Astrocyte (in vitro differentiated cells and primary cell): Measurements from ENCODE around the gene FHIT. TPM values are rescaled to one million over a fixed set of nuclear protein-coding genes. Genes with fewer than 3 reads are reported as not detected.

Experiments used
- DNase-seq: peaks from one replicate; pipeline ENCODE4 v3.0.0-alpha.2; 2010; ENCODE audit warnings: low read depth
- FAIRE-seq: peaks from 2 replicates; lab custom pipeline; 2011; peaks lifted over from hg19 to GRCh38; lab: Jason Lieb, UNC
- H2AFZ ChIP-seq: 2 replicates; pipeline ENCODE4 v1.6.0; 2012; ENCODE audit warnings: low read depth, low read length, inconsistent platforms
- H3K27ac ChIP-seq: 2 replicates; pipeline ENCODE4 v1.5.1; 2011; ENCODE audit warnings: low read depth, low read length, inconsistent platforms
- H3K27me3 ChIP-seq: 2 replicates; pipeline ENCODE4 v1.6.0; 2011; ENCODE audit warnings: low read length, inconsistent platforms; ENCODE audit not compliant: insufficient read depth
- H3K36me3 ChIP-seq: 2 replicates; pipeline ENCODE4 v1.5.1; 2011; ENCODE audit warnings: low read length, inconsistent platforms; ENCODE audit not compliant: insufficient read depth
- H3K4me1 ChIP-seq: 2 replicates; pipeline ENCODE4 v1.5.1; 2011; ENCODE audit warnings: low read length, inconsistent platforms; ENCODE audit not compliant: insufficient read depth
- H3K4me2 ChIP-seq: 2 replicates; pipeline ENCODE4 v1.6.0; 2012; ENCODE audit warnings: low read length, inconsistent platforms
- H3K4me3 ChIP-seq: 2 replicates; pipeline ENCODE4 v1.5.1; 2011; ENCODE audit warnings: low read depth, mild to moderate bottlenecking, low read length, inconsistent platforms; ENCODE audit not compliant: insufficient read depth
- H3K79me2 ChIP-seq: 2 replicates; pipeline ENCODE4 v1.6.0; 2012; ENCODE audit warnings: mild to moderate bottlenecking, low read length, inconsistent platforms; ENCODE audit not compliant: insufficient read depth
- H3K9ac ChIP-seq: 2 replicates; pipeline ENCODE4 v1.6.0; 2012; ENCODE audit warnings: mild to moderate bottlenecking, low read length, inconsistent platforms
- H3K9me3 ChIP-seq: 2 replicates; pipeline ENCODE4 v1.5.1; 2012; ENCODE audit warnings: low read depth, mild to moderate bottlenecking, low read length, inconsistent platforms; ENCODE audit not compliant: insufficient read depth
- H4K20me1 ChIP-seq: 2 replicates; pipeline ENCODE4 v1.6.0; 2012; ENCODE audit warnings: low read length, inconsistent platforms; ENCODE audit not compliant: insufficient read depth
- H3K27ac Mint-ChIP-seq: one replicate; pipeline ENCODE4 v1.8.0; 2021; ENCODE audit warnings: mild to moderate bottlenecking, mixed read lengths; ENCODE audit not compliant: unreplicated experiment
- H3K27me3 Mint-ChIP-seq: one replicate; pipeline ENCODE4 v1.8.0; 2021; ENCODE audit warnings: low read depth, mixed read lengths; ENCODE audit not compliant: unreplicated experiment
- H3K36me3 Mint-ChIP-seq: one replicate; pipeline ENCODE4 v1.8.0; 2021; ENCODE audit warnings: low read depth, mixed read lengths; ENCODE audit not compliant: unreplicated experiment
- H3K4me1 Mint-ChIP-seq: one replicate; pipeline ENCODE4 v1.8.0; 2021; ENCODE audit warnings: low read depth, mixed read lengths; ENCODE audit not compliant: unreplicated experiment
- H3K4me3 Mint-ChIP-seq: one replicate; pipeline ENCODE4 v1.8.0; 2021; ENCODE audit warnings: mild to moderate bottlenecking, moderate library complexity, mixed read lengths; ENCODE audit not compliant: unreplicated experiment
- H3K9me3 Mint-ChIP-seq: one replicate; pipeline ENCODE4 v1.8.0; 2021; ENCODE audit warnings: mild to moderate bottlenecking, mixed read lengths; ENCODE audit not compliant: unreplicated experiment
- EZH2 ChIP-seq: IDR thresholded peaks from 2 replicates; pipeline ENCODE4 v1.6.1; 2012; ENCODE audit warnings: mild to moderate bottlenecking, low read length, inconsistent platforms; ENCODE audit not compliant: insufficient read depth
- total RNA-seq: library from RNA; stranded (reverse); gene quantifications from 2 replicates; pipeline ENCODE4 v1.2.1, GENCODE V29; 2021
- TF ChIP-seq, protein P1 (sequence below): IDR thresholded peaks from 2 replicates; pipeline ENCODE4 v1.5.1; 2011; ENCODE audit warnings: low read depth, mild to moderate bottlenecking, inconsistent platforms, low read length, moderate library complexity; ENCODE audit not compliant: insufficient read depth

FHIT gene
- total RNA-seq, 1 donor from 2014 or later, result 6.7 TPM

DNA sequence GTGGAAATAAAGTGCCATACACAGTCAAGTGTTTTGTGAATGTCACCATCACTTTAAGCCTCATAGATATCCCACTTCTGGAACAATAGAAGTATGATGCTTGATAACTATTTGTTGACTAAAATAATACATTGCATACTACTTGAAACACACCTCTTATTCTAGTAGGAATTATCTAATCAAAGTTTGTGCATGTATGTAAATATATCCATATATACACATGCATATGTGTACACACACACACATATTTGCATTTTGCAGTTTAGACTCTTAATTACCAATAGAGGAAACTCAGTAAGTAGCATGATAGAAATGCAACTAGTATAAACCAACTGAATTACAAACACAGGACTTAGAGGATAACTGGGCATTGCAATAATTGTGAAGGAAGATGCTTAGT, 1084.1 kb downstream of the FHIT start:
- Histone ChIP-seq H3K9me3 (no peaks in the 10 kb centered on the region), H3K27ac (no peak overlapping the region), H3K4me3 (no peak overlapping the region), H3K36me3 (no peaks in the 10 kb centered on the region), H2AFZ (no peak overlapping the region), H3K4me2 (no peak overlapping the region), H3K79me2 (no peaks in the 10 kb centered on the region), H3K27me3 (no peaks in the 10 kb centered on the region), H3K4me1 (no peaks in the 10 kb centered on the region), H4K20me1 (no peaks in the 10 kb centered on the region), H3K9ac (no peak overlapping the region)
- no peak for FAIRE-seq
- Mint-ChIP-seq H3K4me3 (no peak overlapping the region), H3K9me3 (no peaks in the 10 kb centered on the region), H3K4me1 (no peaks in the 10 kb centered on the region), H3K27me3 (peaks cover 3% of the 10 kb centered on the region), H3K27ac (no peak overlapping the region), H3K36me3 (peaks cover 4% of the 10 kb centered on the region)
- no peak for DNase-seq
- TF ChIP-seq EZH2, result no peak
- TF ChIP-seq, protein P1, sequence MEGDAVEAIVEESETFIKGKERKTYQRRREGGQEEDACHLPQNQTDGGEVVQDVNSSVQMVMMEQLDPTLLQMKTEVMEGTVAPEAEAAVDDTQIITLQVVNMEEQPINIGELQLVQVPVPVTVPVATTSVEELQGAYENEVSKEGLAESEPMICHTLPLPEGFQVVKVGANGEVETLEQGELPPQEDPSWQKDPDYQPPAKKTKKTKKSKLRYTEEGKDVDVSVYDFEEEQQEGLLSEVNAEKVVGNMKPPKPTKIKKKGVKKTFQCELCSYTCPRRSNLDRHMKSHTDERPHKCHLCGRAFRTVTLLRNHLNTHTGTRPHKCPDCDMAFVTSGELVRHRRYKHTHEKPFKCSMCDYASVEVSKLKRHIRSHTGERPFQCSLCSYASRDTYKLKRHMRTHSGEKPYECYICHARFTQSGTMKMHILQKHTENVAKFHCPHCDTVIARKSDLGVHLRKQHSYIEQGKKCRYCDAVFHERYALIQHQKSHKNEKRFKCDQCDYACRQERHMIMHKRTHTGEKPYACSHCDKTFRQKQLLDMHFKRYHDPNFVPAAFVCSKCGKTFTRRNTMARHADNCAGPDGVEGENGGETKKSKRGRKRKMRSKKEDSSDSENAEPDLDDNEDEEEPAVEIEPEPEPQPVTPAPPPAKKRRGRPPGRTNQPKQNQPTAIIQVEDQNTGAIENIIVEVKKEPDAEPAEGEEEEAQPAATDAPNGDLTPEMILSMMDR, result no peak

DNA sequence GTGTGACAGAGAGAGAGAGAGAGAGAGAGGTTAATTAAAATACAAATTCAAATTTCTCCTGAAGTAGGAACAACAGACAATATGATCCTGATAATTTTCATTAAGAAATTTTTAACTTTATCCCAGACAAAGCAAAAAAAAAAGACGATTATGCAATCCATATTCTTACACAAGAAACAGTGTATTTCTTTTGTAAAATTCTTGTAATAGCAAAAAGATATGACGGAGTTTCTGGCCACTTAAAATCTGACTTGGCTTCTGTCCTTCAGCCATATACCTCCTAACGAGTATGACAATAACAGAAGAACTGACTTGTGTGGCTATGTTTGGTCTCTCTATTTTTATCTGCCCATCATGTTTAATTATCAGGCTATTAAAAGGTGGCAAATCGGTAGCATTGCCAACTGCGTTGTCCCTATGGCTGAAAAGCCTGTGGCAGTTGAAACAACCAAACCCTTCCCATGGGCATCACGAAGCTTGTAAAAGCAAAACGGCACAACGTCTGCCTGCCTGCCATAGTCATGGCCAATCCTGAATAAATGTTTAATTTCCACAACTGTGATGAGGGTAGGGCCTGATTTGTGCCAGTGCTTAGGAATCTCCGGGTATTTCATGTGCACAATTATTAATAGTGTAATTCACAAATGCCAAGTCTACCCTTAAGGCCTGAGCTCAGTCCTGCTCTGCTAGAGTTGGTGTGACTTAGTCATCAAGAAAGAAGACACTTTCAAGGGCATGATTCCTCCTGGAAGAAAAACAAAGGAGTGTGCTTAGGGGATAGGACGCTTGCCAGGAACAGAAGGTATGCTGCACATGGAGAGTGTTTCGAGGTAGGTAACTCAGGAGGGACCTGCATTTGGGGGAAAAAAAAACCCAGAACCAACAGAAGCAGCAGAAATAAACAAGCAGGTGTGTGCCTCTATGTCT, 1090.2 kb downstream of the FHIT start:
- Histone ChIP-seq H3K27ac (no peak overlapping the region), H3K4me2 (no peak overlapping the region), H3K9ac (no peak overlapping the region), H3K4me3 (no peak overlapping the region), H3K79me2 (no peaks in the 10 kb centered on the region), H3K27me3 (no peaks in the 10 kb centered on the region), H3K36me3 (no peaks in the 10 kb centered on the region), H2AFZ (no peak overlapping the region), H3K4me1 (no peaks in the 10 kb centered on the region), H4K20me1 (no peaks in the 10 kb centered on the region), H3K9me3 (no peaks in the 10 kb centered on the region)
- peaks cover 3% of the 10 kb centered on the region for H3K27me3 Mint-ChIP-seq
- no peak overlapping the region for H3K27ac Mint-ChIP-seq
- no peaks in the 10 kb centered on the region for H3K9me3 Mint-ChIP-seq
- no peak for DNase-seq
- peaks cover 4% of the 10 kb centered on the region for H3K36me3 Mint-ChIP-seq
- no peaks in the 10 kb centered on the region for H3K4me1 Mint-ChIP-seq
- TF ChIP-seq, protein P1, result no peak
- TF ChIP-seq EZH2, result no peak
- no peak overlapping the region for H3K4me3 Mint-ChIP-seq
- no peak for FAIRE-seq
